GM12873 (cell line): ENCODE results near the gene DNAJC18.

Experiments used
- TF ChIP-seq, protein P1 (sequence below): IDR thresholded peaks from 2 replicates; pipeline ENCODE4 v1.5.1; 2012; ENCODE audit warnings: low read depth, mild to moderate bottlenecking, moderate library complexity, low read length, control low read depth; ENCODE audit not compliant: insufficient read depth; ENCODE audit errors: missing control alignments

Gene DNAJC18

DNA sequence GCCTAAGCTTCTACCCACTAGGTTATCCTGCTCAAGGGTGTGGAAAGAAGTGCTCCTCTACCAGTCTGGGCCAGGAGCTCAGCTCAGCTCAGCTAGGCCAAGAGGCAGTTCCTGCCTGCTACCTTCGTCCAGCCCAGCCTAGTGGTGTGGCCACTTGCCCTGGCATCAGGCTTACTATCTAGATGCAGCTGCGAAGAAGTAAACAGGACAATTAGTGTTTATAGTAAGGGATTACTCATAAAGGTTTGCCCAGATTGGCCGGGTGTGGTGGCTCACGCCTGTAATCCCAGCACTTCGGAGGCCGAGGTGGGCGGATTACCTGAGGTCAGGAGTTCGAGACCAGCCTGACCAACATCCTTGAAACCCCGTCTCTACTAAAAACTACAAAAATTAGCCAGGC lies 22.7 kb downstream of the DNAJC18 start:
- TF ChIP-seq, protein P1, sequence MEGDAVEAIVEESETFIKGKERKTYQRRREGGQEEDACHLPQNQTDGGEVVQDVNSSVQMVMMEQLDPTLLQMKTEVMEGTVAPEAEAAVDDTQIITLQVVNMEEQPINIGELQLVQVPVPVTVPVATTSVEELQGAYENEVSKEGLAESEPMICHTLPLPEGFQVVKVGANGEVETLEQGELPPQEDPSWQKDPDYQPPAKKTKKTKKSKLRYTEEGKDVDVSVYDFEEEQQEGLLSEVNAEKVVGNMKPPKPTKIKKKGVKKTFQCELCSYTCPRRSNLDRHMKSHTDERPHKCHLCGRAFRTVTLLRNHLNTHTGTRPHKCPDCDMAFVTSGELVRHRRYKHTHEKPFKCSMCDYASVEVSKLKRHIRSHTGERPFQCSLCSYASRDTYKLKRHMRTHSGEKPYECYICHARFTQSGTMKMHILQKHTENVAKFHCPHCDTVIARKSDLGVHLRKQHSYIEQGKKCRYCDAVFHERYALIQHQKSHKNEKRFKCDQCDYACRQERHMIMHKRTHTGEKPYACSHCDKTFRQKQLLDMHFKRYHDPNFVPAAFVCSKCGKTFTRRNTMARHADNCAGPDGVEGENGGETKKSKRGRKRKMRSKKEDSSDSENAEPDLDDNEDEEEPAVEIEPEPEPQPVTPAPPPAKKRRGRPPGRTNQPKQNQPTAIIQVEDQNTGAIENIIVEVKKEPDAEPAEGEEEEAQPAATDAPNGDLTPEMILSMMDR = no peak

DNA sequence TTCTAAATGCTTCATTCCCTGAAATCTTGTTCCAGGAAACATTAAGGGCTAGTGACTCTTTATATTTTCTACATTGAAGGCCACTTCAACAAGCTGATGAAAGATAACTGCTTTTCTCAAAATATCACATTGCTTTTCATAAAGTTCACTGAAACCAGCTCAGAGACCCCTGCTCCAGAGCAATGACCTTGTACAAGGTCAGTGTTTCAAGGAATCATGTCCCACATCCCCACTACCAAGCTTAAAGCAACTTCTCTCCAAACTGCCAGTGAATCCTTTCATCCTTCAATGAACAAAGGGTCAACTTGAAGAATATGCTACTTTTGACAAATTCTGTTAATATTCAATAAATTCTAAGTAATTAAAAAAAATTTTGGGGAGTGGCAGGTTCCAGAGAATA lies 23.5 kb downstream of the DNAJC18 start:
- TF ChIP-seq, protein P1 = no peak

DNA sequence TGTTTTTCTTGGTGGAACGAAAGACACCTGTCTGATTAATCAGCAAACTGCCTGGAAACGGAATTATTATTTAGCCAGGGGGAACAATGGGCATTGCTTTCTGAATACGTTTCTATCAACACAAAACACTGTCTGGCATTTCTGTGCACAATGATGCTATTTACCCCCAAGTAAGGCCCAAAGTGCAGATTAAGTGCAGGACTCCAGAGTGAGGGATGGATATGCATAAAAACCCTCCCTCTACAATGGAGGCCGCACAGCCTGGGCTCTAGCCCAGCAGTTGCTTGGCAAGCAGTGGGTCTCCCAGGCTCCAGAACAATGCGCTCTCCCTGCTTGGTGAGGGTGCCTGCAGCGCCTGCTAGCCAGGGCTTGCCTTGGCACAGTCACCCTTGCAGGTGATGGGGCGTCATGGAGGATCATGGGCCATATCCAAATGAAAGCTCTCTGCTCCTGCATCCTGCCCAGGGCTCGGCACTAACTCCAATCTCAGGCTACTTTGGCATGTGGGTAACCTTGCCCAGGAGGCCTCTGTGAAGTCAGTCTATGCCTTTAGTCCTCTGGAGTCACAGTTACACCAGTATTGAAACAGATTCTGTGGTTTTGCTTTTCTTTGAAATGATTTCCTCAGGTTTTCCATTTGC lies 24.0 kb downstream of the DNAJC18 start:
- TF ChIP-seq, protein P1 = no peak

DNA sequence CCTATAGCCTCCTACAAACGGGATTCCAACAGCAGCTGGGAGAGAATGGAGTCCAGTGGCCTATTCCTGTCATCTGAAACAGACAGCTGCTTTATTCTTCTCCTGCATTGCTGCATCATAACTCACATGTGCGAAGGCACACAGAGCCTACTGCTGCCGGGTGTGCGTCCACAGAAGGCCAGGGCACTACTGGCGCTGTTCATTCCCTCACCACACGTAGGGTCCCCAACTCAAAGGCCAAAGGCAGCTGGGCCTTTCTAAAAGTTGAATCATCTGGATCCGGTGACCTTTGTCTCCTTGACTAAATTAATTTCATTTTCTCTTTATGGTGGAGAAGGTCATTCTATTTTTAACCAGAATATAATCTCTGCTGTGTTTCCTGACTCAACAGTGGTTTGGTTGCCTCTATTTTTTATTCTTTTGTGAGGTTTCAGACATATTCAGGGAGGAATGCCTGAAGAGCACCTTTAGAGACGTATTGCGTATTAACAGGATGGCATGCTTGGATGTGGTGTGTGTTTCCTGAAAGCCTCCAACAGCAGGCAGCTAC lies 24.7 kb downstream of the DNAJC18 start:
- TF ChIP-seq, protein P1 = no peak

DNA sequence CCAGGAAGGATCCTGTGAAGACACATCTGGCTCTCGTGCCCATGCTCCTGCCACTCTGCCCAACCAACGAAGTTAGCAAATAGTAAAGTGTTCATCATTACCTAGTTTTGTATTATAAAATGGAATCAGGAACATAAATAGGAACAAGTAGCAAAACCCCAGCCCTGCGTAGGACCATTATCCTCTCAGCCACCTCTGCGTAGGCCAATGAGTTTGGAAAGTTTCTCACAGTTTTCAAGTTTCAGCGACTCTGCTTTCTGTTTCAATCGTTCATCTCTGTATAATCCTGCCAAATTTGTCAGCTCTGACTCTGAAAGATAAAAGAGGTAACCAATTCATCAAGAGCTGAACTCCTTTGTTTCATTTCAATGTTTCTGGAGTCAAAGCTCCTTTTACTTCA lies 25.4 kb downstream of the DNAJC18 start:
- TF ChIP-seq, protein P1 = no peak

DNA sequence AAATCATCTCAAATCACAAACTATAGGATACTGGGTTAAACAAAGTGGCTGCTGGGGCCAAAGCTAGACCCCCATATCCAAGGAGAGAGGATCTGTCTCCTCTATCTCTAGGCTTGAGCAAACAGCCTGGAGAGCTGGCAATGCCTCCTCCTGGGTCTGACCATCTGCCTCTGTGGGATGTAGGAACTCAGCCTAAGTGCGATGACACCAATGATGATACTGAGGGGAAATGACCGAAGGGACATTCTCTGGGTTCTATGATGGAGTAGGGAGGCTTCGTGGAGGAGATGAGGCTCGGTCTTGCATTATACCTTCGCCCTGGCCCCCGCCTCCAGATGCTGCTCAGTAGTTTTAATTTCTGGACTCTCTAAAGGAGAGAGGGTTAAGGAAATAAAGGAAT lies 26.2 kb downstream of the DNAJC18 start:
- TF ChIP-seq, protein P1 = no peak

DNA sequence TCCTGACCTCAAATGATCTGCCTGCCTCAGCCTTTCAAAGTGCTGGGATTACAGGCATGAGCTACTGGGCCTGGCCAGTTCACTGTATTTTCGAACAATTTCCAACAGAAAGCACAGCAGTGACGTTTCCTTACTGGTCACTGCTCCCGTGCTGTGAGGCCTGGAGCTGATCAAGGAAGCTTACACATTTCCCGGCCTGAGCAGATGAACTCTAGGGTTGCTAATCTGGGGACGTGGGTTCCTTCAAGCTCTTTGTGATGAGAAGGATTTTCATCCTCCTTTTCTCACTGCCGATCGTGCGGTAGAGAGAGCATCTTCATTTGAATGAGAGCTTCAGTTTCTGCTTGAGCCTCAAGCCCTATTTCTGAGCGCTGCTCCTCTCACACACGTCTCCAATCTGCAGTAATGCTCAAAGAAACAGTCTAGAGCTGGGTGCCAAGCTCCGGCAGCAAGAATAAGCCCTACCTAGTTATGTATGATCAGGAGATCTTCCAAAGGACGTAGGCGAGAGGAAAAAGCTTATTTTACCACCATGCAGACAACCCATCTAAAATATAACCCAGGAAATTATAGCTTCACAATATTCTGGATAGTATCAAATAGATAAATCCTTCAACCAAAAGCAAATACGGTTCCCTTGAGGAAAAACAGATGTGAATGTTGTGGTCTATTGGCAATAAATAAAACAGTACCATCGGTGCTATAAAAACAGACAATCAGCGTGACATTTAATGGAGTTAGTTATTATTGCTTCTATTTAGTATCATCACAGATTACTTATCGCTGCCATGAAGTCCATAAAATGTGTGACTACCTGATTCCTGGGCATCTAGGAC lies 28.1 kb downstream of the DNAJC18 start:
- TF ChIP-seq, protein P1 = no peak
